ENCODE data around the gene EGF.
"Not testable (repeated sequence)": the region's sequence is repeated elsewhere in the genome, so short reads cannot be mapped to it uniquely, and the experiment has no call there.

Gene EGF

GRCh38 chr4:109912706-109913595 is at the start of gene EGF:
TSS of gene EGF (plus strand) at chr4:109912883. CDS start at chr4:109913336, 453 bp downstream.
- no peaks in the 10 kb centered on the region for H3K9me3 Mint-ChIP-seq
- no peak within 1 kb of the TSS for H3K4me3 Mint-ChIP-seq
- H3K4me1 Mint-ChIP-seq (ENCODE audit: low read depth), result peaks cover 2% of the 10 kb centered on the region
- no peak within 1 kb of the TSS for H3K27ac Mint-ChIP-seq
- H3K27me3 Mint-ChIP-seq, result peaks cover 44% of the 10 kb centered on the region
- H3K36me3 Mint-ChIP-seq (ENCODE audit: low read depth), result no peaks in the 10 kb centered on the region
- no peak for DNase-seq

- peaks cover 11% of the 10 kb centered on the region for H3K36me3 Mint-ChIP-seq (ENCODE audit: low read depth)
- H3K9me3 Mint-ChIP-seq, result peaks cover 8% of the 10 kb centered on the region
- no peaks in the 10 kb centered on the region for H3K4me1 Mint-ChIP-seq (ENCODE audit: low read depth)
- H3K27me3 Mint-ChIP-seq, result no peaks in the 10 kb centered on the region
- no peak overlapping the region for H3K4me3 Mint-ChIP-seq
- H3K27ac Mint-ChIP-seq, result no peak overlapping the region
- no peak for DNase-seq
These were observed 48.5 kb upstream of the EGF start for GRCh38 chr4:109864134-109864533.

- no peak overlapping the region for H3K4me3 Mint-ChIP-seq
- no peak overlapping the region for H3K27ac Mint-ChIP-seq
- no peaks in the 10 kb centered on the region for H3K4me1 Mint-ChIP-seq (ENCODE audit: low read depth)
- H3K9me3 Mint-ChIP-seq, result no peaks in the 10 kb centered on the region
- DNase-seq, result no peak
- no peaks in the 10 kb centered on the region for H3K27me3 Mint-ChIP-seq
- peaks cover 16% of the 10 kb centered on the region for H3K36me3 Mint-ChIP-seq (ENCODE audit: low read depth)
These were observed 42.6 kb upstream of the EGF start for GRCh38 chr4:109870061-109870460.

- H3K27ac Mint-ChIP-seq, result no peak overlapping the region
- no peaks in the 10 kb centered on the region for H3K9me3 Mint-ChIP-seq
These were observed 40.6 kb upstream of the EGF start for GRCh38 chr4:109872065-109872464.

GRCh38 chr4:109872950-109873656 is 39.6 kb upstream of the EGF start:
- H3K4me3 Mint-ChIP-seq, result no peak overlapping the region
- no peak for DNase-seq
- no peaks in the 10 kb centered on the region for H3K4me1 Mint-ChIP-seq (ENCODE audit: low read depth)
- no peak overlapping the region for H3K27ac Mint-ChIP-seq
- H3K36me3 Mint-ChIP-seq (ENCODE audit: low read depth), result peaks cover 11% of the 10 kb centered on the region
- H3K9me3 Mint-ChIP-seq, result no peaks in the 10 kb centered on the region
- H3K27me3 Mint-ChIP-seq, result no peaks in the 10 kb centered on the region

More at GRCh38 chr4:109872065-109872464, 40.6 kb upstream of the EGF start:
- Mint-ChIP-seq H3K36me3 (ENCODE audit: low read depth) (peaks cover 16% of the 10 kb centered on the region), H3K4me3 (no peak overlapping the region), H3K27me3 (no peaks in the 10 kb centered on the region), H3K4me1 (ENCODE audit: low read depth) (no peaks in the 10 kb centered on the region)
- DNase-seq, result no peak

- H3K36me3 Mint-ChIP-seq (ENCODE audit: low read depth), result peaks cover 11% of the 10 kb centered on the region
- no peaks in the 10 kb centered on the region for H3K4me1 Mint-ChIP-seq (ENCODE audit: low read depth)
- no peak overlapping the region for H3K4me3 Mint-ChIP-seq
- no peaks in the 10 kb centered on the region for H3K9me3 Mint-ChIP-seq
- H3K27me3 Mint-ChIP-seq, result peaks cover 5% of the 10 kb centered on the region
- H3K27ac Mint-ChIP-seq, result no peak overlapping the region
- no peak for DNase-seq
These were observed 38.7 kb upstream of the EGF start for GRCh38 chr4:109873791-109874514.

- H3K36me3 Mint-ChIP-seq (ENCODE audit: low read depth), result peaks cover 1% of the 10 kb centered on the region
- no peak overlapping the region for H3K27ac Mint-ChIP-seq
- DNase-seq, result no peak
- peaks cover 13% of the 10 kb centered on the region for H3K27me3 Mint-ChIP-seq
- no peaks in the 10 kb centered on the region for H3K9me3 Mint-ChIP-seq
- no peaks in the 10 kb centered on the region for H3K4me1 Mint-ChIP-seq (ENCODE audit: low read depth)
- no peak overlapping the region for H3K4me3 Mint-ChIP-seq
These were observed 37.6 kb upstream of the EGF start for GRCh38 chr4:109875106-109875505.

GRCh38 chr4:109875553-109875952 is 37.1 kb upstream of the EGF start:
- H3K4me3 Mint-ChIP-seq; H3K27ac Mint-ChIP-seq; H3K4me1 Mint-ChIP-seq (ENCODE audit: low read depth); H3K36me3 Mint-ChIP-seq (ENCODE audit: low read depth); DNase-seq; H3K9me3 Mint-ChIP-seq: not testable (repeated sequence)
- peaks cover 16% of the 10 kb centered on the region for H3K27me3 Mint-ChIP-seq

GRCh38 chr4:109876634-109877265 is 35.9 kb upstream of the EGF start:
- peaks cover 16% of the 10 kb centered on the region for H3K27me3 Mint-ChIP-seq
- no peaks in the 10 kb centered on the region for H3K9me3 Mint-ChIP-seq
- no peak overlapping the region for H3K27ac Mint-ChIP-seq
- no peak overlapping the region for H3K4me3 Mint-ChIP-seq
- no peaks in the 10 kb centered on the region for H3K36me3 Mint-ChIP-seq (ENCODE audit: low read depth)
- no peaks in the 10 kb centered on the region for H3K4me1 Mint-ChIP-seq (ENCODE audit: low read depth)
- DNase-seq, result no peak

- Mint-ChIP-seq H3K4me1 (ENCODE audit: low read depth) (no peaks in the 10 kb centered on the region), H3K9me3 (no peaks in the 10 kb centered on the region), H3K27ac (no peak overlapping the region), H3K36me3 (ENCODE audit: low read depth) (no peaks in the 10 kb centered on the region), H3K4me3 (no peak overlapping the region), H3K27me3 (peaks cover 16% of the 10 kb centered on the region)
- DNase-seq, result no peak
These were observed 35.3 kb upstream of the EGF start for GRCh38 chr4:109877400-109877799.

GRCh38 chr4:109878355-109878754 is 34.3 kb upstream of the EGF start:
- H3K4me1 Mint-ChIP-seq (ENCODE audit: low read depth), result no peaks in the 10 kb centered on the region
- DNase-seq, result no peak
- H3K36me3 Mint-ChIP-seq (ENCODE audit: low read depth), result no peaks in the 10 kb centered on the region
- H3K9me3 Mint-ChIP-seq, result no peaks in the 10 kb centered on the region
- no peak overlapping the region for H3K27ac Mint-ChIP-seq
- peaks cover 16% of the 10 kb centered on the region for H3K27me3 Mint-ChIP-seq
- H3K4me3 Mint-ChIP-seq, result no peak overlapping the region

- no peaks in the 10 kb centered on the region for H3K9me3 Mint-ChIP-seq
- H3K27me3 Mint-ChIP-seq, result peaks cover 16% of the 10 kb centered on the region
- no peaks in the 10 kb centered on the region for H3K4me1 Mint-ChIP-seq (ENCODE audit: low read depth)
- H3K36me3 Mint-ChIP-seq (ENCODE audit: low read depth), result no peaks in the 10 kb centered on the region
- no peak for DNase-seq
- H3K4me3 Mint-ChIP-seq, result no peak overlapping the region
- no peak overlapping the region for H3K27ac Mint-ChIP-seq
These were observed 33.6 kb upstream of the EGF start for GRCh38 chr4:109879081-109879480.

GRCh38 chr4:109879636-109880314 is 32.9 kb upstream of the EGF start:
- no peaks in the 10 kb centered on the region for H3K9me3 Mint-ChIP-seq
- H3K4me1 Mint-ChIP-seq (ENCODE audit: low read depth), result no peaks in the 10 kb centered on the region
- H3K27me3 Mint-ChIP-seq, result peaks cover 16% of the 10 kb centered on the region
- no peak overlapping the region for H3K27ac Mint-ChIP-seq
- DNase-seq, result no peak
- H3K36me3 Mint-ChIP-seq (ENCODE audit: low read depth), result no peaks in the 10 kb centered on the region
- no peak overlapping the region for H3K4me3 Mint-ChIP-seq

GRCh38 chr4:109886303-109886702 is 26.4 kb upstream of the EGF start:
- no peak for DNase-seq
- no peaks in the 10 kb centered on the region for H3K9me3 Mint-ChIP-seq
- H3K36me3 Mint-ChIP-seq (ENCODE audit: low read depth), result no peaks in the 10 kb centered on the region
- H3K27ac Mint-ChIP-seq, result no peak overlapping the region
- no peak overlapping the region for H3K4me3 Mint-ChIP-seq
- H3K27me3 Mint-ChIP-seq, result no peaks in the 10 kb centered on the region
- no peaks in the 10 kb centered on the region for H3K4me1 Mint-ChIP-seq (ENCODE audit: low read depth)
